ENCODE measurements around the gene STYXL1.

STYXL1 gene

DNA sequence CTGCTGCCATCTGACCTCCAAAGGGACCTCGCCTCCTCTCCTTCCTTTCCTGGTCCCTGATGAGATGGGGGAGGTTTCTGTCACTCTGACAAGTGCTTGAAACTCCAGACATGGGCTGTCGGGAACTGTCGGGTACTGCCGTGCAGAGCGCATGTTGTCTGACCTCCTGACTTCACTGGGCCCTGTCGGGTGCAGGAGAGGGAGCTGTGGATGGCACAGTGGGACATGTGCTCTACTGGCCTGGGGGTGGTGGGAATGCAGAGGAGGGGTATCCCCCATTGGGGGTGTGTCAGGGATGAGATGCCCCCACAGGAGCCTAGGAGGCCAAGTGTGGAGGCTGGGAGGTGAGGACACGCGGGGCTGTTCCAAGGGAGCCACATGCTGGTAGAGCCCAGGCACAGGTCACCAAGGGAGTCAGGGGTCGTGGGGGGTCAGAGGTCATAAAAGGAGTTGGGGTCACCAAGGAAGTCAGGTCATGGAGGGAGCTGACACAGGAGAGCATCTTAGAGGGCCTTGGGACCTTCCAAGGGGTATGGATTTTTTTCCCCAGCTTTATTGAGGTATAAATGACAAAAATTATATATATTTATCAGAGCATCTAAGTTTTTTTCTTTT, 84.3 kb downstream of the STYXL1 start:
- Mint-ChIP-seq H3K9me3 (no peaks in the 10 kb centered on the region), H3K27ac (no peak overlapping the region), H3K4me1 (ENCODE audit: low read depth) (no peaks in the 10 kb centered on the region), H3K4me3 (no peak overlapping the region), H3K36me3 (ENCODE audit: low read depth) (no peaks in the 10 kb centered on the region), H3K27me3 (ENCODE audit: low read depth) (no peaks in the 10 kb centered on the region)
- no peak for DNase-seq (ENCODE audit: low spot score)

DNA sequence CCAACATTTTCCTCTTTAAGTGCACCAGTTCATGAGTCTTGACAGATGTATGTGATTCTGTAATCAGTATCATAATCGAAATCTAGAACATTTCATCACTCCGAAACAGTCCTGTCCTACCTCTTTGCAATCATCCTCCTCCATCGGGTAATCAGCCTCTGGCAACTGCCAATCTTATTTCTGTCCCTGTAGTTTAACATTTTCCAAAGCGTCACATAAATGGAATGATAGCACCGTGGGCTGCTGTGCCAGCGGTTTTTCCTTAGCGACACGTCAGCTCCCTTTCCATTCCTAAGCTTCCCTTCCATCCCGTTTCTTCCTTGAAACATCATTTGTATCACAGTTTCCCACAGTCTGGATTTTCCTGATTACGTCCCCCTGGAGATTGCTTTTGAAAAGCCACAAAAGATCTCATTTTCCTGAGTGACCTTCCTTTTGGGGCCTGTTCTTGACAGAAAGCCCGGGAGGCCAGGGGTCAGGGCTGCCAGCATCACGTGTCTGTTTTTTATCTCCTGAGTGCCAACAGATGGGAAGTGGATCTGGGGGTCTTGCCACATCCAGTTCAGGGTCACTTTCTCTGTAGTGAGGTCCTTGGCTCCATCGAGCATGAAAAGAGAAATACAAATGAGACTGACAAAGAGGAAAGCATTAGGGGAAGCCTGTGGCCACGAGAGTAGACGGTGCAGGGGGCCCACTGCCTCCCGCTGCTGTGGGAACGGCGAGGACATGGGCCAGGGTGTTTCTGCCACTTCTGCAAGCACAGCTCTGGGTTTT, 85.0 kb downstream of the STYXL1 start:
- Mint-ChIP-seq H3K4me1 (ENCODE audit: low read depth) (no peaks in the 10 kb centered on the region), H3K27ac (peak overlapping the region; percentile 38), H3K36me3 (ENCODE audit: low read depth) (no peaks in the 10 kb centered on the region), H3K9me3 (no peaks in the 10 kb centered on the region), H3K4me3 (no peak overlapping the region), H3K27me3 (ENCODE audit: low read depth) (no peaks in the 10 kb centered on the region)
- DNase-seq (ENCODE audit: low spot score): no peak

DNA sequence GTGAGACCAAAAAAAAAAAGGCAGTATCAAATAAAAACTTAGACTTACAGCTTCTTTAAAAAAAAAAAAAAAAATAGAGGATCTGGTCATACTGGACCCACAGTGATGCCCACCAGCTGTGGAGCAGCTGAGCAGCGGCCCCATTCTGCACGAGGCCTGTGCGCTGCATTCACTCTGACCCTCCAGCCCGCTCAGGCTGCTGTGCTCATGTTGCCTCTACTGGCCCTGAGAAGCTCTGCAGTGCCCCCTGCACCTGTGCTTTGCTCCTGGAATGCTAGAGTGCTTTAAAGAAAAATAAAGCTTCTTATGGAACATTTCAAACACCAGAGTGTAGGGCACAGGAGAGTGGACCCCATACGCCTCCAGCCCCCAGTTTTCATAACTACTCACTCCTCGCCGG, 86.6 kb downstream of the STYXL1 start:
- Mint-ChIP-seq H3K4me1 (ENCODE audit: low read depth) (no peaks in the 10 kb centered on the region), H3K9me3 (no peaks in the 10 kb centered on the region), H3K27me3 (ENCODE audit: low read depth) (no peaks in the 10 kb centered on the region), H3K27ac (no peak overlapping the region), H3K36me3 (ENCODE audit: low read depth) (no peaks in the 10 kb centered on the region), H3K4me3 (no peak overlapping the region)
- DNase-seq (ENCODE audit: low spot score): no peak

DNA sequence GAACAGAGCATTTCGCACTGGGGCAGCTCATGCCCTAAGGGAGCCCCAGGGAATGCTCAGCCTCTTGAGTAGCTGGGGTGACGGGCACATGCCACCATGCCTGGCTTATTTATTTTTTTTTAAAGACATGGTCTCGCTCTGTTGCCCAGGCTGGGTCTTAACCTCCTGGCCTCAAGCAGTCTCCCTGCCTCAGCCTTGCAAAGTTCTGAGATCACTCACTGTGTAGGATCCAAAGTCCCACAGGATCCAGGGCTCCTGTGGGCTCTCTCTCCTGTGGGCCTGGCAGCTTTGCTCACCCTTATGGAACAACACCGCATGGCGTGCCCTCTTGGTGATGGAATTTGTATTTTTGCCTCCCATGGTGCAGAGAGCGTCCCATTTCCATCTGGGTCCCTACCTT, 87.4 kb downstream of the STYXL1 start:
- H3K4me3 Mint-ChIP-seq: no peak overlapping the region
- H3K27ac Mint-ChIP-seq: no peak overlapping the region
- H3K9me3 Mint-ChIP-seq: no peaks in the 10 kb centered on the region
- H3K27me3 Mint-ChIP-seq (ENCODE audit: low read depth): no peaks in the 10 kb centered on the region
- no peak for DNase-seq (ENCODE audit: low spot score)
- H3K36me3 Mint-ChIP-seq (ENCODE audit: low read depth): no peaks in the 10 kb centered on the region
- H3K4me1 Mint-ChIP-seq (ENCODE audit: low read depth): no peaks in the 10 kb centered on the region

DNA sequence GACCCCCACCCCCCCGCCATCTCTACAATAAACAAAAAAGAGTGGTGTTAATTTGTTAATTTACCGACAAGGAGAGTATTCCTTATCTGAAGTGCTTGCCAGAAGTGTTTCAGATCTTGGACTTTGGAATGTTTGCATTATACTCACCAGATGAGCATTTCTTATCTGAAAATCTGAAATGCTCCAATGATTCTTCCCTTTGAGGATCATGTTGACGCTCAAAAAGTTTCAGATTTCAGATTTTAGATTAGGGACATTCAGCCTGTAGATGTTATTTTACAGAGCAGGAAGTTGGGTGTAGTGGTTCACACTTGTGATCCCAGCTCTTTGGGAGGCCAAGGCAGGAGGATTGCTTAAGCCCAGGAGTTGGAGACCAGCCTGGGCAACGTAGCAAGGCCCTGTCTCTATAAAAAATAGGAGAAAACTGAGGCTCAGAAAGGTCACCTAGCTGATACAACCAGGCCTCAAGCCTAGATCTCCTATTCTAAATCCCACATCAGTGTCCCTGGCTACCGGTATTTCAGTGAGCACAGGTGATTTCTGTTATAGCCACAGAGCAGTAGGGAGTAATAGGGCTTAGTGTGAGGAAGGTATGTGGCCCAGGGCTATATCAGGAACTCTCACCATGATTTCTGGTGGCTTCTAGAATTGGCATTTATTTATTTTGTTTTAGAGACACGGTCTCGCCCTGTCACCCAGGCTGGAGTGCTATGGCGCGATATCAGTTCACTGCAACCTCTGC, 88.8 kb downstream of the STYXL1 start:
- no peaks in the 10 kb centered on the region for H3K27me3 Mint-ChIP-seq (ENCODE audit: low read depth)
- H3K4me3 Mint-ChIP-seq: no peak overlapping the region
- no peak overlapping the region for H3K27ac Mint-ChIP-seq
- H3K9me3 Mint-ChIP-seq: no peaks in the 10 kb centered on the region
- no peaks in the 10 kb centered on the region for H3K4me1 Mint-ChIP-seq (ENCODE audit: low read depth)
- DNase-seq (ENCODE audit: low spot score): no peak
- H3K36me3 Mint-ChIP-seq (ENCODE audit: low read depth): no peaks in the 10 kb centered on the region

DNA sequence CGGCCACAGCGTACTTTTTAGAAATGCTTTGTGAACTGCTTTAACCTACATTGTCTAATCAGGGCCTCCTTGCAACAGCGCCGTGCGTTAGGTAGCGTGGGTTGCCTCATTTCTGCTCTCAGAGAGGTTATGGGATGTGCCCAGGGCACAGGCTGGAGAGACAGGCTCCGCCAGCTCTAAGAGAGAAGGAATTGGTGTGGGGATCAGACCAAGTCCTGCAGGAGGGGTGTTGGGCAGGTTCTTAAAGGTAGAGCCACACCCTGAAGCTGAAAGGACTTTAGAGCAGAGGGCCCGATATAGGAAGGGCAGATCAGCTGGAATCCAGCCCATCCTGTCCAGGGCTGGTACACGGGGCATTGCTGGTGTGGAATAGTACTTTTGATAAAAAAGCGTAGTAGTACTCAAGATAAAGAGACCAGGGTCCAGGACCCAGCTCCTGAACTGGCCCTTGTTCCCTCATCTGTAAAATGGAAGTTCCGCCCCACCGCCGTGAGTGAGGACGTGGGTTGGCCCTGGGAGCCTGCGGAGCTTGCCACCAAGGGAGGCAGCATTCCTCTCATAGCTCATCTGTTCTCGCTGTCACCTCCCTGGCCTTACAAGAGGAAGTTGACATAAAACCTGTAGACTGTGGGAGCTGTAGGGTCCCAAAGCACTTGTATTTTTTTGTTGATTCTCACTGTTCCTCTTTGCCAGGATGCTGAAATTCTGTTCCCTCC, 90.6 kb downstream of the STYXL1 start:
- Mint-ChIP-seq H3K4me3 (no peak overlapping the region), H3K9me3 (no peaks in the 10 kb centered on the region), H3K4me1 (ENCODE audit: low read depth) (no peaks in the 10 kb centered on the region), H3K36me3 (ENCODE audit: low read depth) (no peaks in the 10 kb centered on the region), H3K27ac (no peak overlapping the region), H3K27me3 (ENCODE audit: low read depth) (no peaks in the 10 kb centered on the region)
- no peak for DNase-seq (ENCODE audit: low spot score)

DNA sequence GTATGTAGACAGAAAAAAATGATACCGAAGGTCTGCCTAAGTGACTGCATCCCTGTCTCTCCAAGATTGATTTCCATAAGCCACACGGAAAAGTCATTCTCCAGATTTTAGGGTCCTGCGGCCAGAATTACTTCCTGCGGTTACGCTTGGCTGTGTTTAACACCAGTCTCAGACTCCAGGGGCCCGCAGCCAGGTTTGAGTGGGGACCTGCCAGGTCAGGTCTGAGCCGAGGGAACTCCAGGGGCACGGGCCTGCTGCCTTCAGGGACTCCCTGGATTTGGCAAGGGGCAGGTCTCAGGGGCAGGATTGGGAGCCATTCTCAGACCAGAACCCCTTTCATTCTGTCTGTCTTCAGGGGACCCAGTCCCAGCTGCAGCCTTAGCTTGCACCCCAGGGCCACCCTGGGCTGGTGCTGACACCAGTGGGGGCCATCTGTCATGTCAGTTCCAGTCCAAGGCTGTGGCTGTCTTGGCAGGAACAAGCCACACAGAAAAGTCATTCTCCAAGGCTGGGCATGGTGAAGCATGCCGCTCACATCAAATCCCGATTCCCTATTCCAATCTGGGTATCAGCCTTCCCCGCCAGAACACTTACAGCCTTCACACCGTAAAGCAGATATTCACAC, 92.4 kb downstream of the STYXL1 start:
- Mint-ChIP-seq H3K27ac (no peak overlapping the region), H3K36me3 (ENCODE audit: low read depth) (no peaks in the 10 kb centered on the region), H3K27me3 (ENCODE audit: low read depth) (no peaks in the 10 kb centered on the region), H3K9me3 (no peaks in the 10 kb centered on the region), H3K4me3 (no peak overlapping the region), H3K4me1 (ENCODE audit: low read depth) (no peaks in the 10 kb centered on the region)
- no peak for DNase-seq (ENCODE audit: low spot score)

DNA sequence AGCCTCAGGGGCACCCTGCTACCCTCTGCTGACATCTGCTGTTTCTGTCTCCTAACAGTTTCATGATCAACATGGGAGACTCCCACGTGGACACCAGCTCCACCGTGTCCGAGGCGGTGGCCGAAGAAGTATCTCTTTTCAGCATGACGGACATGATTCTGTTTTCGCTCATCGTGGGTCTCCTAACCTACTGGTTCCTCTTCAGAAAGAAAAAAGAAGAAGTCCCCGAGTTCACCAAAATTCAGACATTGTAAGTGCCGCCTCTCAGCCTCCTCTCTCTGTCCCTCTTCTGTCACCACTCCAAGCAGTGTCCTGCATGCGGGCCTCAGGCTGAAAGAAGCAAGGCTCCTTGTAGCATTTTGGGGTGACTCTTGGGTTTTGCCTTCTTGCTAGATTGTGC, 93.9 kb downstream of the STYXL1 start:
- Mint-ChIP-seq H3K9me3 (no peaks in the 10 kb centered on the region), H3K4me1 (ENCODE audit: low read depth) (no peaks in the 10 kb centered on the region), H3K27ac (no peak overlapping the region), H3K36me3 (ENCODE audit: low read depth) (no peaks in the 10 kb centered on the region), H3K4me3 (no peak overlapping the region), H3K27me3 (ENCODE audit: low read depth) (no peaks in the 10 kb centered on the region)
- no peak for DNase-seq (ENCODE audit: low spot score)

DNA sequence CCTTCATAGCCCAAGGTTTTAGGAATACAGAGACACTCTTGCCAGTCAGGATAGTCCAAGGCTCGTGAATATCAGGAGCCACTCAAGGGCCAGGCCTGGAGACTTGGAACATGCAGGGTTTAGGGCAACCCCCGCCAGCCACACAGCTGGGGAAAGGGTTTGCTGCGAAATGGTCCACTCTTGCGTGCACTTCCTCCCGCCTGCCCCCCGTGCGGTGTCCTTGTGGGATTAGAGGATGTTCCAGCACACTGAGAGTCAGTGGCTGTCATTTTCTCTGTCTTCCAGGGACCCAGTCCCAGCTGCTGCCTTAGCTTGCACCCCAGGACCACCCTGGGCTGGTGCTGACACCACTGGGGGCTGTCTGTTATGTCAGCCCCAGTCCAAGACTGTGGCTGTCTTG, 94.4 kb downstream of the STYXL1 start:
- DNase-seq (ENCODE audit: low spot score): no peak
- no peaks in the 10 kb centered on the region for H3K9me3 Mint-ChIP-seq

DNA sequence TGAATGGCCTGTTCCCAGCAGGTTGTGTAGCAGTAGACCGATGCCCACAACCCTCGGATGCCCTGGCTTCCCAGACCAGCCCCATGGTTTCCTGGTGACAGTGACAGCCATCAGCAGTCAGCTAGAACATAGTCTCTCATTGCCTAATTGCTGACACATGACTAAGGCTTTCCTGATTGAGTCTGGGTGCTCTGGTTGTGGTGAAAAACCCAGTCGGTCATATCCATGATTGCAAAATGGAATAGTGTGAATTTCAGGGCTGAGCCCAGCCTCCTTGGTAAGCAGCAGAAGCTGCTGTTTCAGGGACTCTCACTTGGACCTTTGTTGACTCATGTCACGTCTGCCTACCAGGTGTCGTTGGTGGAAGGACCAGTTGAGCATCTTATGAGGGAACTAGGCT, 96.3 kb downstream of the STYXL1 start:
- H3K27me3 Mint-ChIP-seq (ENCODE audit: low read depth): no peaks in the 10 kb centered on the region
- no peak for DNase-seq (ENCODE audit: low spot score)
- no peaks in the 10 kb centered on the region for H3K36me3 Mint-ChIP-seq (ENCODE audit: low read depth)
- H3K4me1 Mint-ChIP-seq (ENCODE audit: low read depth): no peaks in the 10 kb centered on the region
- no peak overlapping the region for H3K4me3 Mint-ChIP-seq
- no peak overlapping the region for H3K27ac Mint-ChIP-seq
- no peaks in the 10 kb centered on the region for H3K9me3 Mint-ChIP-seq

More for the DNA sequence above, 94.4 kb downstream of the STYXL1 start:
- Mint-ChIP-seq H3K27ac (no peak overlapping the region), H3K4me1 (ENCODE audit: low read depth) (no peaks in the 10 kb centered on the region), H3K4me3 (no peak overlapping the region), H3K36me3 (ENCODE audit: low read depth) (no peaks in the 10 kb centered on the region), H3K27me3 (ENCODE audit: low read depth) (no peaks in the 10 kb centered on the region)

DNA sequence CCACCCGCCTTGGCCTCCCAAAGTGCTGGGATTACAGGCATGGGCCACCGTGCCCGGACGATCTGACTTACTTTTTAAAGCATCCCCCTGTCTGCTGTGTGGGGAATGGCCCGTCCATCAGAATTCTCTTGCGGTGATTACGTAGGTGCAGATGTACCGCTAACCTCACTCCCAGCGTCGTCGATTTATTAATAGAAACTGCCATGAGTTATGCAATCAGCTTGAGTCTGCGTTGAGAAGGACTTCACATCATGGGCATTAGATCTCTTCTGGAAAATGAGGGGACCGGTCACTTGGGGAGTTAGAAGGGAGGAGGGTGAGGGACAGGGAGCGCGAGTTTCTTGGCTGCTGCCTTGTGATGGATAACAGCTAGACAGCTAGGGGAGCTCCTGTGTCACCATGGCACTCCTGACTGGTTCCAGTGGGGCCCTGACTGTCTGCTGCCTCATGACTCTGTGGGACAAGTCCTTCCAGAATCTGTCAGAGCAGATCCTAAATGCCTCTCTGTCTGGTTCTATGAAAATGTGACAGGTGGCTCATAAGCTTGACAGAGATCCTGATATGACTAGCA, 97.6 kb downstream of the STYXL1 start:
- Mint-ChIP-seq H3K4me3 (no peak overlapping the region), H3K9me3 (no peaks in the 10 kb centered on the region), H3K27ac (no peak overlapping the region), H3K27me3 (ENCODE audit: low read depth) (no peaks in the 10 kb centered on the region), H3K4me1 (ENCODE audit: low read depth) (peaks cover 6% of the 10 kb centered on the region), H3K36me3 (ENCODE audit: low read depth) (peaks cover 2% of the 10 kb centered on the region)
- no peak for DNase-seq (ENCODE audit: low spot score)

DNA sequence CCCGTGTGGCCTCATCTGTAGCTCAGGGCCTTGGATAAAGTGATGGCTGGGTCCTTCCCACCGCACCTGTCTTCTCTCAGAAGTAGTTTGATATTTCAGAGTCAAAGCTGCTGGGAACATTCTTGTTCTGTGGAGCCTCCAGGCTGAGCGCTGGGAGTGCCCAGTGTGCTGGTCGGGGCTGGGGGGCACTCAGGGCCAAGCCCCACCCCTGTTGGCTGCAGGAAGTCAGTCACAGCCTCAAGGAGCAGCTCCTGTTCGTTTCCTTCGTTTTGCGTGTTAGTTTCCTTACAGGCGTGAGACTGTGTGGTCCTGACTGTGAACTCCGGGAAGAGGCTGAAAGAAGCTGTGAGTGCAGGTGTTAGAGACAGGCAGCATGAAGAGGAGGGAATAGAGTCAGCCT, 99.6 kb downstream of the STYXL1 start:
- no peak overlapping the region for H3K27ac Mint-ChIP-seq
- H3K4me1 Mint-ChIP-seq (ENCODE audit: low read depth): peaks cover 8% of the 10 kb centered on the region
- no peak for DNase-seq (ENCODE audit: low spot score)
- no peak overlapping the region for H3K4me3 Mint-ChIP-seq
- no peaks in the 10 kb centered on the region for H3K9me3 Mint-ChIP-seq
- H3K27me3 Mint-ChIP-seq (ENCODE audit: low read depth): no peaks in the 10 kb centered on the region
- H3K36me3 Mint-ChIP-seq (ENCODE audit: low read depth): peaks cover 2% of the 10 kb centered on the region
